Limb (tissue), 2 donors: ENCODE results near the gene PIGU.
"Not testable (repeated sequence)": the region's sequence is repeated elsewhere in the genome, so short reads cannot be mapped to it uniquely, and the experiment has no call there.

Source experiments
- DNase-seq, 2 donors: peaks; one replicate each; pipeline ENCODE4 v3.0.0-alpha.2; 2016; ENCODE audit errors: extremely low spot score in 2 of 2

Gene PIGU, protein sequence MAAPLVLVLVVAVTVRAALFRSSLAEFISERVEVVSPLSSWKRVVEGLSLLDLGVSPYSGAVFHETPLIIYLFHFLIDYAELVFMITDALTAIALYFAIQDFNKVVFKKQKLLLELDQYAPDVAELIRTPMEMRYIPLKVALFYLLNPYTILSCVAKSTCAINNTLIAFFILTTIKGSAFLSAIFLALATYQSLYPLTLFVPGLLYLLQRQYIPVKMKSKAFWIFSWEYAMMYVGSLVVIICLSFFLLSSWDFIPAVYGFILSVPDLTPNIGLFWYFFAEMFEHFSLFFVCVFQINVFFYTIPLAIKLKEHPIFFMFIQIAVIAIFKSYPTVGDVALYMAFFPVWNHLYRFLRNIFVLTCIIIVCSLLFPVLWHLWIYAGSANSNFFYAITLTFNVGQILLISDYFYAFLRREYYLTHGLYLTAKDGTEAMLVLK

DNA sequence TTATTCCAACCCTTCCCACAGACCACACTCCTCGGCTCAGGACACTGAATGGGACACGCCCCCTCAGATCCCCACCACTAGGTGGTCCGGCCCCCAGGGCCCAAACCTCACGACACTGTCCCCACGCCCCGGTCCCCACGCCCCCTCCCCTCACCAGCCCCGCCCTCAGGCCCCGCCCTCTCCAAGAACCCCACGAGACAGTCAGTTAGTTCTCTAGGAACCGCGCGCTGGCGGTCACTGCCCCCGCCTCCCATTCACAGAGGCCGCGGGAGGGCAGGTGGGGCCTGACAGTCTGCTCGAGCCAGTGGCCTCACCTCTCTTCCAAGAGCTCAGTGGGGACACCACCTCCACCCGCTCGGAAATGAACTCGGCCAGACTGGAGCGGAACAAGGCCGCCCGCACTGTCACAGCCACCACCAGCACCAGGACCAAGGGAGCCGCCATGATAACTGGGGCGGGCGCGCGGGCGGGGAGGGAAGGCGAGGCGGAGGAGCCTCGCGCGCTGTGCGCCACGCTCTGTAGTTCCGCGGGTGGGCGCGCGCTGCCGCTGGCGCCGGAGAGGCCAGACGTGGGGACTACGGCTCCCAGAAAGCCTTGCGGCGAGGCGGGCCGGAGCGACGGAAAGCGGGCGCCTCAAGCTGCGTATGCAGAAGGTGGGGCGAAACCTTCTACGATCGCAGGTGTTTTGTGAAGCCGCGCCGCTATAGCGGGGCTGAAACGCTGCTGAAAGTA, at the start of gene PIGU:
TSS of gene PIGU (minus strand) at position 451 of the 732 bp plus-strand sequence. CDS start at position 444, 7 bp downstream.
- DNase-seq, result peak; percentile 96 to 97

DNA sequence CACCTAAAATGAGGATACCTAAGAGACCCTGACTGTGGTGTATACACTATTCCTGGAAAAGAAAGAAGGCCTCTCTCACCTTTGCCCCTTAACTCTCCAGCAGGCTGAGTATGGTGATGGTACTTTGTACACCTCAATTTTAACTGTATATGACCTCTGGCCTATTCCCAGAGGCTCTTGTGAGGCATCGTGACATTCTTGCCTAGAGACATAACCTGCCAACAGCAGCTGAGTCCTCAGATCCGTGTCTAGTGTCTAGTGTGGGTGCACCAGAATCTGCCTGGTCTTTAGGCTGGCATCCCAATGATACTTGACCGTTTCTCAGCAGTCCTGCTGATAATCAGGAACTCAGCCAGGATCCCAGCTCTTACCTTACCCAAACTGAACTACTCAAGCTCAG, 47.3 kb upstream of the PIGU start:
- DNase-seq, result no peak

DNA sequence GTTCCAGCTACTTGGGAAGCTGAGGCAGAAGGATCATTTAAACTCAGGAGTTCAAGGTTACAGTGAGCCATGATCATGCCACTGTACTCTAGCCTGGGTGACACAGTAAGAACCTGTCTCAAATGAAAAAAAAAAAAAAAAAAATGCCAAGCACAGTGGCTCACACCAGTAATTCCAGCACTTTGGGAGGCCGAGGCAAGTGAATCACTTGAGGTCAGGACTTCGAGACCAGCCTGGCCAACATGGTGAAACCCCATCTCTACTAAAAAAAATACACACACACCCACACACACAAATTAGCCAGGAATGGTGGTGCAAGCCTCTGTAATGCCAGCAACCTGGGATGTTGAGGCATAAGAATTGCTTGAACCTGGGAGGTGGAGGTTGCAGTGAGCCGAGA, 45.7 kb upstream of the PIGU start:
- not testable (repeated sequence) for DNase-seq

DNA sequence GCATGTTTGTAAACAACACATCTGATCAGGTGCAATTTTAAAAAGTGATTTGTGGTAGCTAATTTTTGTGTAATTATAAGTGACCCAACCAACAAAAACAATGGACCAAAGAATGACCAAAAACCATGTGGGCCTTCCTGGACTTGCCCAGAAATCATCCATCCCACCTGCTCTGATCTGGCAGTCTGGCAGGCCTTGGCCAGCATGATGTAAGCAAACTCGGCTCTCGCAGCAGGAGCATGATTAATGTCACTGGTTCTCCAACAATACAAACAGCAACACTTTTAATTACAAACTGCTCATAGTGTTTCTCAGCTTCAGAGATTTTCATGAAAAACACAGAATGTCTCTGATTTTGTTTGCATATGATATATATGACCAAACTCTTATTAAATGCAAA, 43.4 kb upstream of the PIGU start:
- no peak for DNase-seq

DNA sequence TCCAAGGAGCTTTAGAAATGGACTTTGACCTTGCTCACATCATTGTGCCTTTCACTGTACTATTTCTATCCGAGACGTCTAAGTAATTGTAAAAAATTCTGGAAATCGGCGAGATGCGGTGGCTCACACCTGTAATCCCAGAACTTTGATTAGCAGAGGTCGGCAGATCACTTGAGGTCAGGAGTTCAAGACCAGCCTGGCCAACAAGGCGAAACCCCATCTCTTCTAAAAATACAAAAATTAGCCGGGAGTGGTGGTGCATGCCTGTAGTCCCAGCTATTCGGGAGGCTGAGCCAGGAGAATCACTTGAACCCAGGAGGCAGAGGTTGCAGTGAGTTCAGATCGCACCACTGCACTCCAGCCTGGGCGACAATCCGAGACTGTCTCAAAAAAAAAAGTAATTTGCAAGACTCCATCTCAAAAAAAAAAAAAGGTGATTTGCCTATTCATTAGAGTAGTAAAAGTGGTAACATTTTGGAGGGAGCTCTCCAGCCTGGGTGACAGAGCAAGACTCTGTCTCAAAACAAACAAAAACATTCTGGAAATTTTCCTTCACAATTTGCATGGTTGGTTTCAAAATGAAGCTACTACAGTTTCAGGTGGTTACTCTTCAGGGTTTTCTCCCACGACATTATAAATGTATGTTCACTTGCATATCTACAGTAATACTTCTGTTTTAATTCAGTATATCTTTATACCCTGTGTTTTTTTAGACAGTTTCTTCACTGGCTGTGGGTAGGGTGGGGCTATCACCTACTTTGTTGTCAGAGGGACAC, 42.5 kb upstream of the PIGU start:
- not testable (repeated sequence) for DNase-seq

DNA sequence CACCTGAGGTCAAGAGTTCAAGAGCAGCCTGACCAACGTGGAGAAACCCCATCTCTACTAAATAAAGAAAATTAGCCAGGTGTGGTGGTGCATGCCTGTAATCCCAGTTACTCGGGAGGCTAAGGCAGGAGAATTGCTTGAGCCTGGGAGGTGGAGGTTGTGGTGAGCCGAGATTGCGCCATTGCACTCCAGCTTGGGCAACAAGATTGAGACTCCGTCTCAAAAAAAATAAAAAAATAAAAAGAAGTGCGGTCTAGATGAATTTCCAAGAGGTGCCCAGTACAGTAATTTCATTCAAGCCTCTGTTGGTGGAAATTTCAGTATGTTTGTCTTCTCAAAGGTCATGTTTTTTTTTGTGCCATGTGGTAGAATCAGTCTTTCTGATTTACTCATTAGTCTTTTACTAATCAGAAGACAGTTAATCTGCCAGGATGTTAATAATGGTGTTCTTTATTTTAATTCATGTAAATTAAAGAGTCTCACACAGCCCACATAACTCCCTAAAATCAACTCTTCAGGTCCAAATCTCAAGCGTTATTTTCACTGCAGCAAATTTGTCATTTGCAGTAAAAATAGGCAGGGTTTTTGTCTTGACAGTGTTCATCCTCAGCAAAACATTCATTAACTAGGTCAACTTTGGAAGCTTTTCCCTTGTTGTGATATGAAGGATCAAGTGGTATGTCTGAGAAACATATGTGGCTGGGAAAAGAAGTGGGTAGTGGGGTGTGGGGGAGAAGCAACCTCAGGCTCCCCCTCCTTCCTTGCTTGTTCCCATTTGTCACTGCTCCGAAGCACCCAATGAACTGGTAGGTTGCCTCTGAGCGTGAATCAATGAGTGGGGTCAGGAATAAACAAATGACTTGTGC, 40.6 kb upstream of the PIGU start:
- DNase-seq, result no peak

DNA sequence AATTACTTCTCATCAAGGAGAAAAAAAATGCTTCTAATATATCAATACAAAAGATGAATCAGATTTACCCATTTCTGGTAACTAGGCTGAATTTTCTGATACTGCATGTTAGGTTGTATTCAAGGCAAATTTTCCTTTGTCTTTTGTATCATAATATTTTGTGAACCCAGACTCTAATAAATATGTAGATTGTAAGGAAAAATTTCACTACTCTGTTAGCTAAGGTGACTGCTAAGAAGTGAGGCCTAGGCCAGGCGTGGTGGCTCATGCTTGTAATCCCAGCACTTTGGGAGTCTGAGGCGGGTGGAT, 40.0 kb upstream of the PIGU start:
- DNase-seq, result no peak

DNA sequence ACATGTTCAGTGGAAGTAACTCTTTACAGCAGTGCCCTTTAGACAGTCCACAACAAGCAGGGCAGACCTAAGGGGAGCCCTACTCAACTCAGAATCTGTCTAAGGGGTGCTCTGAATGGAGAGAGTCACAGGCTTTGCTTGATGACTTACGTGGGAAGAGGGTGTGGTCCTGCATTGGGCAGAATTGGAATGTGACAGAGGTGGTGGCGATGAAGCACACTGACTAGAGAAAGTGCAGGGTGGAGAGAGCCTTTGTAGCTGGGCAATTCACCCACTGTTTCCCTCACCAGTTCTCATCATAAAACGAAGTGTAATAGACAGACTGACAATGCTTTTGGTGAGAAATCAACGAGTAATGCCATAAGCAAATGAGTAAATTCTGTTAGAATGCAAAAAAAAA, 38.5 kb upstream of the PIGU start:
- no peak for DNase-seq

DNA sequence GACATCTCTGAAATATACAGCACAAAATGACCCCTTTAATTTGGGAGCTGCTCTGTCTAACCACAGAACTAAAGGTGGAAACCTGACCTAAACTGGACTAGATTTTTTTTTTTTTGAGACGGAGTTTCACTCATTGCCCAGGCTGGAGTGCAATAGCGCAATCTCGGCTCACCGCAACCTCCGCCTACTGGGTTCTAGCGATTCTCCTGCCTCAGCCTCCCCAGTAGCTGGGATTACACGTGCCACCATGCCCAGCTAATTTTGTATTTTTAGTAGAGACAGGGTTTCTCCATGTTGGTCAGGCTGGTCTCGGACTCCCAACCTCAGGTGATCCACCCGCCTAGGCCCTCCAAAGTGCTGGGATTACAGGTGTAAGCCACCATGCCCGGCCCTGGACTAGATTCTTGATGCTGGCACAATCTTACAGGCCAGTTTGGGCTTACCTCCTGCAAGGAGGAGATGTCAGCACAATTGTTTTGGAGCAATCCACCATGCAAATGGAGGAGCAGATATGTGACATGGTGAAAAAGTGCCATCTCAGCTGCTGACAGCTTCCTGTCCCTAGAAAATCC, 37.1 kb upstream of the PIGU start:
- DNase-seq, result not testable (repeated sequence)

DNA sequence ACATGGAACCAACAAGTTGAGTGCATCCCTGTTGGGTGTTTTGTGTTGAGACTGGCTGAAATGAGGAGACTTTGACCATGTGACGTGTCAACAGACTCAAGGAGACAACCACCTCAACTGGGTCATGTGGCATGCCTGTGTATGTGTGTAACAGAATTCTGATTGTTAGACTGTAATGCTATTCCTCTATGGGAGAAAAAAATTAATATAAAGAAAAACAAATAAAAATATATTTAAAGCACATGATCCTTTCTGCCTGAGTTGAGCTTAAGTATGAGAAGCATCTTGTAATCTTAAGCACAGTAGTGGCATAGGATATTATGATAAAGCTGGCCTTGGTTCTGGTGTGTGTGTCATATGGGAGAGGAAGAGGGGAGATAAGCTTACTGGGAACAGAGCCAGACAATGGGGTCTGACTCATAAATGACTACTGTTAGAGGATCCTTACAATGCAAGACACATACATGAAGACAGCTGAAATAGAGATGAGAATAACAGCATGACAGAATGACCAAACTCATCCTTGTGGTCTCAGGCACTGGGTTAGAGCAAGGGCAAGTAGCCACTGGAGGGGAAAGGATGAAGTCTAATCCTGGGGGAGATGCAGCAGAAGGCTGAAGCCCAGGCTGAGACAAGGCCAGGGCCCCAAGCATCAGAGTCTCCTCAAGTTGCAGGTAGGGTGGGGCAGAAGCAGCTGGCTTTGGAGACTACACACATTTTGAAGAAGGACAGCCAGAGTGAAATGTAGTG, 36.5 kb upstream of the PIGU start:
- no peak for DNase-seq

DNA sequence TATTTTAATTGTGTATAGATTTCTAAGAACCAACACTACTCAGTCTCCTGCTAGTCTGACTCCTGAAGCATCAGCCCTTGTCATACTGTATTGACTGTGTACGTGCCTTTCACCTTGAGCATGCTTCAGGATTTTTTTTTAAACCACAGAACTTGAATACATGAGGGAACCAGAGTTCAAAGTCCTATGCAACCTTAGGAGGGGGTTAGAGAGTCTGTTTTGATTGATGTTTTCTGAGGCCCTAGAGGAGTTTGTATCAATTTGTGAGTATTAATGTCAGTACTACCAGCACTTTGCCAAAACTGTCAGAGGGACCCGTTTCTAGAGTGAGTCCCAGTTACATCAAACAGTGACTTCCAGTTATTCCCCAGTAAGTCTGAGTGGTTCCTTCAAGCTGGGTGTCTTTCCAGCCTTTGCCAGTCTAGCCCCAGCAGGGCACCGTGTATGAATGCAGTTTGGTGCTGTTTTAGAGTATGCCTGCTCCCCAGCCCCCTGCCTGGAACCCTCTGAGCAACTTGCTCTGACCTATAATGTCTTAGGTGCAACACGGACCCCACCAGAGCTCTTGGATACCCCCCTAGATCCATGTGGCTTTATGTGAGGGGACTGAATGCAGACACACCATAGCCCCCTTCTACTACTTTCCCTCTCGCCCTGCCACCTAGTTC, 35.8 kb upstream of the PIGU start:
- no peak for DNase-seq

DNA sequence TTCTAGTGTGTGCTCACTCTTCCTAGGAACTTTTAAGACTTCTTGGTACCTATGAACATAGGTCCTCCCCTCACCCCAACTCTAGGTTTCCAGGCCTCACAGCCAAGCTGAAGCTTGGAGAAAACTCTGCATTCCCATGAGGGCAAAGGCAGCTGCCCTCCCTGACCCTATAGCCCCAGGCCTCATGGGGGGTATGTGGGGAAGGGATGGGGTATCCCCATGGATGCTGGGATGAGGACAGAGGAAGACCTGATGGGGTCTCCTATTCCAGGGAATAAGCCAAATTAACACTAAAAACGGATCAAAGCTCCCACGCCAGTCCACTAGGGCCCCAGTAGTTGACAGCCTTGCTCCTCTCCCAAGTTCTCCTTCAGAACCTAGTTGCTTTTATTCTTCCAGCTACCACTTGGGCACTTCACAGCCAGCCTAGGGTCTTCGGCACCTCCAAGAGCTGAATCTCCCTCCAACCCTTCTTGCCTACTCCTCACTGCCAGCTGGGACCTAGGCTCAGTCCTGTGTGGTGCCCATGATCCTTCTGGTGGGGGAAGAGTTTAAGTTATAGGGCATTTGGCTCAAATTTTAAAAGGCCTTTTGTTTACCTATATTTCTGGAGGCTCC, 35.0 kb upstream of the PIGU start:
- DNase-seq, result no peak

DNA sequence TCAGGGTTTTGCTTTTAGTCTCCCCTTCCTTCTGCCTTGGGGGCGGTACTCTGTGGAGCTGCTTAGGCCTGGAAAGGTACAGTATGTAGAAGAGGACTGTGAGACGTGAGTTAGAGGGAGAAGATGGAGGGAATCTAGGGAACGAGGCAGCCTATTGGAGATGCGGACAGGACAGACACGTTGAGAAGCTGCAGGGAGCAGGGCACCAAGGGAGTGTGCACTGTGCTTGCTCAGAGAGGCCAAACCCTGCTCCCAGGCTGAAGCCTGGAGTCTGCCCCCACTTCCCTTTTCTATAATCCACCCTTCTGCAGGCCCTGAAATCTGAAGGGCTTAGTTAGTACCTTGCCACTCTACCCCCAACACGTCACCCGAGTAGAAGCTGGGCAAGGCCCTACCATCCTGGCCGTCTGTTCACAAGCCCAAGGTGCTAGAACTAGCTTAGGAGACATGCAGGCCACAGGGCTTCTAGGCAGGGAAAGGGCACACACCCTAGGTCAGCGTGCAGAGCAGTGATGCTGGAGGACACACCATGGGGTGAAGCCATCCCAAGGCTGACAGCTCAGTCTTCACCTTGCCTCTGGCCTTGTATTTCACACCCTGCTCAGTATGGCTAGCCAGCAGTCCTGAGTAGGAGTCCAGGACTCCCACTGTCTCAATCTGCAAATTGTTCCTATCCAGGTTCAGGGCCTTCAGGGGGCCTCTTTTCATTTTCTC, 34.1 kb upstream of the PIGU start:
- DNase-seq, result no peak

DNA sequence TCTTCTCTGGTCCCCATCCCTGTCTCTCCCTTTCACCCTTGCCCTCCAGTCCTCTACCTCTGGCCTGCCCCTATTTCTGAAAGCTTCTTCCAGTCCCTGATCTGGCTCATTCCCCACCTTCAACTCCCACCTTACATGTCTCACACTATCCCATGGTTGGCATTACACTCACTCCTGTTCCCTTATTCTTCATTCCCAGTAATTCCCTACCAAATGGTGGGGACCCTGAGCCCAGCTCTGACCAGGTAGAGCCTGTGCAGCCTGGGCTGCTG, 33.6 kb upstream of the PIGU start:
- DNase-seq, result no peak

DNA sequence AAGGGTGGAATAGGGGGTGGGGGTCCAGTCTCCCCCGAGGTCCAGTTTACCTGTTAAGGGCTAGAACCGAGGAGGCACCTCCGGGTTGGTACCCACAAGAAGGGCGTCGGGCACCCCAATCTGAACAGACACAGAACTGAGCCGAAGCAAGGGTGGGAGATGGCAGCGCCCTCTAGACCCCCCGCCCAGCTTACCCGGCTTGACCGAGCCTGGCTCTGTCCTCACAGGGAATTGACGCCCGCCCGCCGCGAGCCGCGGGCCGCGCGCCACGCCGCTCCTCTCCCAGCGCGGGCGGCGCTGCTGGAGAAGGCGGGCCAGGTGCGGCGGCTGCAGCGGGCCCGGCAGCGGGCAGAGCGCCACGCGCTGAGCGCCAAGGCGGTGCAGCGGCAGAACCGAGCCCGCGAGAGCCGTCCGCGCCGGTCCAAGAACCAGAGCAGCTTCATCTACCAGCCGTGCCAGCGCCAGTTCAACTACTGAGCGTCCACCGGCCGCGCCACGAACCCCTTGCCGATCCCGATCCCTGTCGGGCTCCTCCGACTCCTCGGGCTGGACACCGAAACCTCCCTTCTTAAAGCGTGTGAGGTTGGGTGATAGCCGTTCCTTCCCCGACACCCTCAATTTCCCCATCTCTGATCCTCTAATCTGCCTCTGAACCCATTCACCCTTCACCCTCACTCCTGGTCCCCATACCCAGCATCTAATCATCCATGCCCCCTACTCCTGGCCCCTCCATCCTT, 33.1 kb upstream of the PIGU start:
- peak in 1 of 2 donors; percentile 72 for DNase-seq

DNA sequence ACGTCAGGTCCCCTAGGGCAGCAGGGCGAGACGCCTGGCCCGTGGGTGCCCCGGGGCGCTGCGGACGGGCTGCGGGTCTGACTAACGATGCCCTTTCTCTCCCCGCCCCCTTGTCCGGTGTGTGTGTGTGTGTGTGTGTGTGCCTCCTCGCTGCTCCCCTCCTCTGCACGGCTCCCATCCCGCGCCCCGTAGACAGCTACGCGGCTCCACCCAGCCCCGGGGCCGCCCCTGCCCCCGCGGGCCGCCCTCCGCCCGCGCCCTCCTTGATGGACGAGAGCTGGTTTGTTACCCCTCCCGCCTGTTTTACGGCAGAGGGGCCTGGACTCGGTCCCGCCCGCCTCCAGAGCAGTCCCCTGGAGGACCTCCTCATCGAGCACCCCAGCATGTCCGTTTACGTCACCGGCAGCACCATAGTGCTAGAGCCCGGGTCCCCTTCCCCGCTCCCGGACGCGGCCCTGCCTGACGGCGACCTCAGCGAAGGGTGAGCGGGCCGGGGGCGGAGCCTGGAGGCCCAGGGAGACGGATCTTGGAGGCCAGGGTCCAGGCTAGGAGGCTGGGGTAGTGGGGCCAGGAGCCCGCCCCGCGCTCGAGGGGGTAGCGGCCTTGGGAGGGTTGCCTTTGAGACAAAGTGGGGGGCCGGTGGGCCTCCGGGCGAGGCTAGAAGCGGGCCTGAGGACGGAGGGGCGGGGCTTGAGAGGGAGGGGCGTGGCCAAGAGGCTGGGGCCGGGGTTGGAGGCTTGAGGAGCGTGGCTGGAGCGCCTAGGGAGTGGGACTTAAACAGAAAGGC, 32.3 kb upstream of the PIGU start:
- peak; percentile 46 to 90 for DNase-seq

DNA sequence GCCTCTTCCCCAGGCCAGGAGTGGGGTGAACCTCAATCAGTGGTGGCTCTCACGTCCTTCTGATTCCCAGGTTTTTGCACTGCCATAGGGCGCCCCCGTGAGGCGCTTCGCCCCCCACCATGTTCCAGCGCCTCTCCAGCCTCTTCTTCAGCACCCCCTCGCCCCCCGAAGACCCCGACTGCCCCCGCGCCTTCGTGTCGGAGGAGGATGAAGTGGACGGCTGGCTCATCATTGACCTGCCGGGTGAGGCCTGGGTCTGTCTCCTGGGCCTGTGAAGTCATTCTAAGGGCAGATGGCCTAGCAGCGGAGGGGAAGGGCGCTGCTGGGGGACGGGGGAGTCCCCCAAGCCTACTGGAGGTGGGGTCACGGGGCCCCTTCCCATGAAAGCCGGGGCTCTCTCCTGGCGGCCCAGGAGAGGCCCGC, 31.7 kb upstream of the PIGU start:
- peak; percentile 40 to 78 for DNase-seq
